Stimulated activated effector memory CD8-positive, alpha-beta T cell treated with anti-CD3 and anti-CD28 coated beads, Interleukin-12 subunit alpha, Interleukin-12 subunit beta, amount 100 ng/mL, for 72 hours (primary cell): ENCODE measurements around the gene SLFNL1.
A peak's percentile ranks its signal among the peaks of the same experiment; 100 is the strongest.

Source experiments
- ATAC-seq: fragments of 150-1000 bp; cut with Tn5 transposase; 2 replicates; pipeline ENCODE4 v1.10.0; 2021
- DNase-seq, 2 donors: peaks; one replicate each; pipeline ENCODE4 v3.0.0; 2021 to 2022; ENCODE audit warnings: low spot score in 2 of 2
- H3K27ac Mint-ChIP-seq: one replicate; pipeline ENCODE4 v1.8.0; 2022; ENCODE audit warnings: mild to moderate bottlenecking, mixed read lengths
- H3K36me3 Mint-ChIP-seq: one replicate; pipeline ENCODE4 v1.8.0; 2022; ENCODE audit warnings: mild to moderate bottlenecking, mixed read lengths
- H3K4me1 Mint-ChIP-seq: one replicate; pipeline ENCODE4 v1.8.0; 2022; ENCODE audit warnings: mixed read lengths
- H3K4me3 Mint-ChIP-seq: one replicate; pipeline ENCODE4 v1.8.0; 2022; ENCODE audit warnings: mild to moderate bottlenecking, mixed read lengths
- H3K9me3 Mint-ChIP-seq: one replicate; pipeline ENCODE4 v1.8.0; 2022; ENCODE audit warnings: mixed read lengths

Gene SLFNL1

DNA sequence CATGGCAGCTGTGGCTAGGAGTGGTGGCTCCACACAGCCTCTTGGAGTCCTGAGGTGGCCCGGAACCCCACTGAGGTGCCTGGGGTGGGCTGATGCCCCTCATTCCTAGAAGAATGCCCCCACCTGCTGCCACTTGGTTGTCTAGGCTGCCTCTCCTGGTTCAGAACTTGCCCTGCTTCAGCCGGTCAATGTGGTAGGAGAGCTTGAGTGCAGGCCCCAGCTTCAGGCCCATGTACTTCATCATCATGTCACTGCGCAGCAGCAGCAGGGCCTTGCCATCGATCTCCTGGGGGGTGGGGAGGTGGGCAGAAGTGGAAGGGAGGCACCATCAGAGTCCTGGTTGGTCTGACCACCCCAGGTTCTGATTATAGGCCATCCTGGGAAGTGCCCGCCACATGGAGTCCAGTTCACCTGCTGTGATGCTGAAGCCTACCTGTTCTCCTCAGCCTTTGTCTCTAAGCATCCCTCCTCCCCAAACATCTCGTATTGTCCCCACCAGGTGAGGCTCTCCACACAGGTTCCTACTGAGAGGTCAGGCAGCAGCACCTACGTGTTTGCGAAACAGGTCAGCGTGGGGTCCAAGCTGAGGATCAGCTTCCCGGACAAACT, 6.6 kb upstream of the SLFNL1 start:
- Mint-ChIP-seq H3K4me3 (no peak overlapping the region), H3K9me3 (no peaks in the 10 kb centered on the region), H3K27ac (peak overlapping the region; percentile 81), H3K36me3 (peaks cover 78% of the 10 kb centered on the region), H3K4me1 (peaks cover 6% of the 10 kb centered on the region)
- no peak for DNase-seq
- ATAC-seq, result no peak

DNA sequence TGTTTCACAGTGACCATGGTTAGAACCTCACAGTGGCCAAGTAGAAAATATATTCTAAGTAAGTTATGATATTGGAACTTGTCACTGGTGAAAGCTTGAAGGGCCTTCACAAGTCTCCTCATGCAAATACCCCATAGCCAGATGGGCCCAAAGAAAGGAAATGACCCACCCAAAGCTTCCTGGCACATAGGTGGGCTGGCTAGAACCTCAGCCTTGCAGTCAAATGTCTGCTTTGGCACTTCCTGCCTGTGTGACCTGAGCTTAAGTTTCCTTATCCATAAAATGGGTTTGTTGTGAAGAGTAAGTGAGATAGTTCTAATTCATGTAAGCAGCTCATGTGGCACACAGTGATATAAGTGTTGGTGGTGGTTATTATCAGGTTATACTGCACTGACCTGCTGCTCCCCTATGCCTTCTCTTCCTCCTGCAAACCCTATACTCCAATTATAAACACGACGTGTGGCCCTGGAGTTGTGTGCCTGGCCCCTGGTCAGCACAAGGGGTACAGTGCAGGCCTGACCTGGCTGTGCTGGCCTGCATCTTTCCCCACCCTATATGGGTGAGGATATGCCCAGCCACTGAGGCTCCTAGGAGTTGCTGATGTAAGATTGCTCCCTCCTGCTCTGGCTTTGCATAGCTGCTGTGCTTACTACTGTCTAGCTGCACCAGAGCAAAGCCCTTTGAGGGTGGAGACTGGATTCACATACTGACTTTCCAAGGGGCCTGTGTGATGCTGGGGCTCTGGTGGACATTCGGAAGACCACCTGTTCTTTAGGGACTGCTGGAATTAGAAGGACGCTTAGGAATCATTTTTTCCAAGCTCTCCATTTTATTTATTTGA, 4.7 kb upstream of the SLFNL1 start:
- Mint-ChIP-seq H3K27ac (peak overlapping the region; percentile 21), H3K9me3 (no peaks in the 10 kb centered on the region), H3K4me3 (no peak overlapping the region), H3K36me3 (peaks cover 78% of the 10 kb centered on the region), H3K4me1 (peaks cover 15% of the 10 kb centered on the region)
- no peak for ATAC-seq
- DNase-seq, result no peak

DNA sequence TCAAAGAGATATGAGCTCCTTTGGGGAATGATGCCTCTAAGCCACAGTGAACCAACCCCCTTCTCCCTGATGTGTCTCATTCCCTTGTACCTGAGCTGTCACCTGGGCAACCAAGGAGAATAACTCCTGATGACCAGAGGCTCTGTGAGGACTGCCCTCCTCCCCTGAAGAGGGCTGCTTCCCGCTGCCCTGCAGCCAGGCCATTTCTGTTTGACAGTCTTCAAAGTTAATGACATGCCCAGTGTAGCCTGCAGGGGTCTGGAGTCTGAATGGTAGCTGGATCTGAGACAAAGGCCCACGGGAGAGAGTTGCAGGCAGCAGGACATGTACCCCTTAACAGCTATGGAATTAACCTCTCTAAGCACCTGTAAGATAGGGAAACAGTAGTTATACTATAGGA, 3.4 kb upstream of the SLFNL1 start:
- no peaks in the 10 kb centered on the region for H3K9me3 Mint-ChIP-seq
- no peak for DNase-seq
- H3K4me3 Mint-ChIP-seq, result no peak overlapping the region
- ATAC-seq, result no peak
- peaks cover 15% of the 10 kb centered on the region for H3K4me1 Mint-ChIP-seq
- no peak overlapping the region for H3K27ac Mint-ChIP-seq
- peaks cover 66% of the 10 kb centered on the region for H3K36me3 Mint-ChIP-seq

DNA sequence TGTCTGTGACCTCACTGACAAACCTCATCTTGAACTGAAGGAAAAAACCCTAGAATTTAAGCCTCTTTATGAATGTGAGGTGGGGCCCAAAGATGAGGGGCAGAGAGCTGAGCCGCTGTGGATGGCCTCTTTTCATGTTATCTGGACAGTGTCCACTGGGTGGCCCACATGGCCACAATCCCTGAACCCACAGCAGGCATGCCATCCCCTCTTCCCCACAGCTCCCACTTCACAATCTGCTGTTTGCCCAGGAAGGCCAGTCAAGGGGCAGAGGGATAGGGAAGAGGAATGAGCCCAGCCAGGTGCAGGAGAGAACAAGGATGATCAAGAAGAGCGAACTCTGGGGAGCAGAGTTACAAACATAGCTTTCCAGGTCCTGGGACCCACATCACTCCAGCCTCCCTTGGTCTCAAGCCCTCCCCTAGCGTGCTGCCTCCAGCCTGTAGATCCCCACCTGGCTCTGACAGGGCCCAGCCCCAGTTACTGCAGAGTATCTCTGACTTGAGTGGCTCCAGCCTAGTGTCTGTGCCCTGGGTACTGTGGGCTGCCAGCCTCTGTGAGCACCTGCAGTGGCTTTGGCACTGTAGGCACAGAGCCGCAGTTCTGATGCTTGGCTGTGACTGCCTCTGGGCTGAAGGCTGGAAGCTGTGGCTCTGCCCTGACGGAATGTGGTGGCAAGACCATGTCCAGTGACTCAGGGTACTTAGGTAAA, 1.9 kb upstream of the SLFNL1 start:
- peak overlapping the region; percentile 63 for H3K27ac Mint-ChIP-seq
- H3K9me3 Mint-ChIP-seq, result no peaks in the 10 kb centered on the region
- no peak for ATAC-seq

DNA sequence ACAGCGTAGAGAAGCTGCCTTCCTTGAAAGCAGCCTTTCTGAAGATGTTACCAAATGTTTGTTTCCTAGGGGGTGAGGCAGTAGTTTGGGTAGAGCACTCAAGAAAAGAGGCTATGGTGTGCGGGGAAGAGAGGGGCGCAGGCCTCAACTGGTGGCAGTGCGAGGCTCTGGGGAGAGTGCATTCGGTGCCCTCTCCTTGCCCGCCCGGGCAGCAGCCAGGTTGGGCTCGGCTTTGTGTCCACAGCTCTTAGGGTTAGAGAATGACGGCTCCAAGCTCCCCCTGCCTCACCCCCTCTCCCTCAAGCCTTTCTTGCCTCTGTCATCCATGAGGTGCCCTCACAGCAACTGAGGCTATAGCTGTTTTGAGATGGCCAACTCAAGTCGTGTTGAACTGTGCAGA, 899 bp upstream of the SLFNL1 start:
- Mint-ChIP-seq H3K4me3 (no peak overlapping the region), H3K36me3 (peaks cover 59% of the 10 kb centered on the region), H3K9me3 (no peaks in the 10 kb centered on the region), H3K27ac (peak overlapping the region; percentile 78), H3K4me1 (peaks cover 15% of the 10 kb centered on the region)
- ATAC-seq, result no peak
- no peak for DNase-seq

More for the DNA sequence above, 1.9 kb upstream of the SLFNL1 start:
- H3K36me3 Mint-ChIP-seq, result peaks cover 65% of the 10 kb centered on the region
- no peak for DNase-seq
- H3K4me3 Mint-ChIP-seq, result no peak overlapping the region
- H3K4me1 Mint-ChIP-seq, result peaks cover 15% of the 10 kb centered on the region

DNA sequence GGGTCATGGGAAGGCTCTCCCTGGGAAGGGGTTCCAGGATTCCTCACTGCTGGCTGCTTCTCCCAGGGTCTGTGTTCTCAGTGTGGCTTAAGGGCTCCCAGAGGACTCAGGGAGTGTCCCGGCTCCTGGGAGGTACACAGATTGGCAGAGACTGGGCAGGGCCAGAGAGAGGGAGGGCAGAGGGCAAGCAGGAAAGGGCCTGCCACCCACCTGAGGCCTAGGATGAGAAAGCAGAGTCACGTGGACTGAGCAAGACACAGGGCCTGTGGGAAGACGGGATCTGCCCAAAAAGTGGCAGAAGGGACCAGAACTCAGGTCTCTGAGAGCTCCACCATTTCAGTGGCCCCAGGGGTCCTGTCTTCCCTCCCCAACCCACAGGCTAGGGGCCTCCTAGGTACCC, 871 bp downstream of the SLFNL1 start:
- Mint-ChIP-seq H3K27ac (peak overlapping the region; percentile 78), H3K4me1 (peaks cover 9% of the 10 kb centered on the region), H3K36me3 (peaks cover 60% of the 10 kb centered on the region), H3K9me3 (no peaks in the 10 kb centered on the region), H3K4me3 (no peak overlapping the region)
- DNase-seq (no peak), ATAC-seq (peak; percentile 29)

DNA sequence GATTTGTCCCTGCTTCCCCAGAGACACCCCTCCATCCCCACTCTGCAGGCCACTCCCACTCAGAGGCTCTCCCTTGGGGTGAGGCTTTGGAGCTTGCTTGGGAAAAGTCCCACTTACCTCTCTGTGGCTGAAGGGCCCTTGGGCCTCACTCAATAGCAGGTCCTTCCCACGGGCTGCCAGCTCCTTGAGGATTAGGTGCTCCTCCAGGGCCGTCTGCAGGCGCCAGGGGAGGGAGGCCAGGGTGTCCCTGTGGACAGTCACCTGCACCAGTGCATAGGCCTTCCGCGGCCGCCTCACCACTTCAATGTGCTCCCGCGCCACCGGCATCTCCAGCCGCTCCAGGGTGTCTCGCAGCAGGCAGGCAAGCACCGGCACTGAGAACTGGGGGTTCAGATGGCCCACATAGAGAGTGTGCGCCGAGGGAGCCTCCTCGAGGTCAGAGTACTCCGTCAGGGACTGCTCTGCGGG, 1.4 kb downstream of the SLFNL1 start:
- Mint-ChIP-seq H3K9me3 (no peaks in the 10 kb centered on the region), H3K36me3 (peaks cover 60% of the 10 kb centered on the region), H3K4me3 (no peak overlapping the region), H3K27ac (peak overlapping the region; percentile 78), H3K4me1 (peaks cover 9% of the 10 kb centered on the region)
- no peak for DNase-seq
- ATAC-seq, result no peak

DNA sequence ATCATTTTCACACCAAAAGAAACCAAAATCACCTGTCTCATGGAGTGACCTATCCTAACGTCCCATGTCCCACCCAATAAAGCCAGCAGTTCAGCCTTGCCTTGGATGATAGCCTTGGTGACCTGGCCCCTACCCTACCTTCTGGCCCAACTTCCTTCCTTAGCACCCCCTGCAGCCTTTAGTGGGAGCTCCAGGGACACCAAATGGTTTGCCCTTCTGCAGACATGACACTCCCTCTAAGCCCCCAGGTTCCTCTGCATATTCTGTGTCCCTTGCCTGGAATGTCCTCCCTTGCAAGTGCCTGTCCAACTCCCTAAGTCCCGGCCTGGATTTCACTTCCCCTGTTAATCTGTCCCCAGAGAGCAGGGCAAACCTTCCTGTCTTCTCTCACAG, 2.2 kb downstream of the SLFNL1 start:
- peaks cover 62% of the 10 kb centered on the region for H3K36me3 Mint-ChIP-seq
- peak overlapping the region; percentile 64 for H3K27ac Mint-ChIP-seq
- H3K9me3 Mint-ChIP-seq, result no peaks in the 10 kb centered on the region
- H3K4me1 Mint-ChIP-seq, result peaks cover 17% of the 10 kb centered on the region
- DNase-seq (no peak), ATAC-seq (no peak)
- no peak overlapping the region for H3K4me3 Mint-ChIP-seq

DNA sequence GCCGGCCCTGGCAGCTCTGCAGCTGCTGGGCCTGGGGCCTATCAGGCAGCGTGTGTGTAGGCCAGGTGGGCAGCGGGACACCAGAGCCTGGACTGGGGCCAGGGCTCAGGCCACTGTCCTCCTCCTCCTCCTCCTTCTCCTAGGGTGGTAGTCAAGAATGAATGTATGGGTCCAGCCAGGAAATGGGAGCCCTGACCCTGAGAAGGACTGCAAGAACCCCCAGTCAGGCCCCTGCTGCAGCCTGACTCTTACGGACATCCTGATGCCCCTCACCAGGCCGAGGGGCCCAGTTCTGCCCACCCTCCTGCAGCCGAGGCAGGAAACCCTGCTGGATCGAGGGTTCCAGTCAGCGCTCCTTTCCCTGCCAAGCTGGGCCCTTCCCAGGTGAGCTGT, 3.5 kb downstream of the SLFNL1 start:
- Mint-ChIP-seq H3K4me3 (no peak overlapping the region), H3K9me3 (no peaks in the 10 kb centered on the region), H3K36me3 (peaks cover 68% of the 10 kb centered on the region), H3K27ac (no peak overlapping the region), H3K4me1 (peaks cover 19% of the 10 kb centered on the region)
- no peak for DNase-seq
- no peak for ATAC-seq

DNA sequence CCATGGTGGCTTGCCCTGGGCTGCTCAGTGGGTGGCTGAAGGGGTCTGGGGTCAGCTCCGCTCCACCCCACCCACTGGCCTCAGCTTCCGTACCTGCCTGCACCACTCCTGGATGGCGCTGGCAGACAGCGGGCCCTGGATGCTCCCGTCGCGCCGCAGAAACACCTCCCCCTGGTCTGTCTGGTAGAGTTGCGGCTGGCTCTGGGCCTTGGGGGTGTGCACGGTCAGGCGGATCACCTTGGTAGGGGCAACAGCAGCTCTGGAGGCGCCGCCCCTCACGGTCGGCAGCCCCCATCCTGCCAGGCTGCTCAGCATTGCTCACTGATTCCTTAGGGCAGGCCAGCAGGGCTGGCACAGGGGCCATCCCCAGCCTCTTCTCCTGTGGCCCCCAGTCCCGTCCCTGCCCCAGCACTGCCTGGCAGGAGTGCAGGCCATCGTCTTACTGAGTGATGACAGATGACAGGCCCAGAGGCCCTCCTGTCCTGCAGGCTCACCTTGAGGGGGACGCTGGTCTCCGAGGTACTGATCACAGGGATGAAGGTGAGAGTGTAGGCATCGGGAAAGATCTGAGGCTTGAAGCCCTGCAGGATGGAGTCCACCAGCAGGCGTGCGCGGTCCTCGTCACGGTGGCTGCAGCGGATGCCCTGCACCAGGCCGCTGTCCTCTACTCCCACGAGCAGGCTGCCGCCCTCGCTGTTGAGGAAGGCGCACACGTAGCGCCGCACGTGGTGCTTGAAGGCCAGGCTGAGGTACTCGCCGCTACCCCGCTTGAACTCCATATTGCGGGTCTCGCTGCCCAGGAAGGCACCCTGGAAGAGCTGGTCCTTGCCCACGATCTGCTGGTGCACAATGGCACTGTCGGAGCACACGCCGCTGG, 4.1 kb downstream of the SLFNL1 start:
- no peak overlapping the region for H3K27ac Mint-ChIP-seq
- DNase-seq, result no peak
- H3K36me3 Mint-ChIP-seq, result peaks cover 68% of the 10 kb centered on the region

DNA sequence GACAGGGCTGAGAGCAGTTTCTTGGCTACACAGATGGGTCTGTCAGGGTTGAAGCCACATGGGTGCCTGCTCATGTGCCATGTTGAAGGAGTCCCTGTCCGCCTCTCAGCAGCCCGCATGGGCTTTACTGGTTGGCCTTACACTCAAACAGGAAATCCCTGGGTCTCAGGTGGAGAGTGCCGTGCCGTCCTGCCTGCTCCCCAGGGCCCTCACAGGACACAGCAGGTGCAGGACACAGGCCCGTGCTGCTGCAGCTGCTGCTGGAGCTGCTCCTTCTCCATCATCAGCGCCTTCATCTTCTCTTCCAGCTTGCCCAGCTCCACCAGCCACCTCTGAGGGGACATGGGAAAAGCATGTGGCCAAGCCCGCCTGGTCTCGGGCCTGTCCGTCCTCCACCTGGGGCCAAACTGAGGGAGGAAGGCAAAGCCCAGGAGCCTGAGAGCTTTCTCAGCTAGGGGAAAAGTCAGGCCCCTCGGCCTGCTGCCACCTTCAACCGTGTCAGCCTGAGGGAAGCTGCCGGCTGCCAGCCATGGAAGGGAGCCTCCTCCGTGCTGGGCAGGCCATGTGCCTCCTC, 5.5 kb downstream of the SLFNL1 start:
- peak overlapping the region; percentile 64 for H3K27ac Mint-ChIP-seq
- peaks cover 74% of the 10 kb centered on the region for H3K36me3 Mint-ChIP-seq
- H3K9me3 Mint-ChIP-seq, result no peaks in the 10 kb centered on the region
- no peak overlapping the region for H3K4me3 Mint-ChIP-seq
- no peak for ATAC-seq
- no peak for DNase-seq
- peaks cover 10% of the 10 kb centered on the region for H3K4me1 Mint-ChIP-seq

More for the DNA sequence above, 4.1 kb downstream of the SLFNL1 start:
- ATAC-seq, result no peak
- H3K4me3 Mint-ChIP-seq, result no peak overlapping the region
- H3K9me3 Mint-ChIP-seq, result no peaks in the 10 kb centered on the region
- peaks cover 19% of the 10 kb centered on the region for H3K4me1 Mint-ChIP-seq

DNA sequence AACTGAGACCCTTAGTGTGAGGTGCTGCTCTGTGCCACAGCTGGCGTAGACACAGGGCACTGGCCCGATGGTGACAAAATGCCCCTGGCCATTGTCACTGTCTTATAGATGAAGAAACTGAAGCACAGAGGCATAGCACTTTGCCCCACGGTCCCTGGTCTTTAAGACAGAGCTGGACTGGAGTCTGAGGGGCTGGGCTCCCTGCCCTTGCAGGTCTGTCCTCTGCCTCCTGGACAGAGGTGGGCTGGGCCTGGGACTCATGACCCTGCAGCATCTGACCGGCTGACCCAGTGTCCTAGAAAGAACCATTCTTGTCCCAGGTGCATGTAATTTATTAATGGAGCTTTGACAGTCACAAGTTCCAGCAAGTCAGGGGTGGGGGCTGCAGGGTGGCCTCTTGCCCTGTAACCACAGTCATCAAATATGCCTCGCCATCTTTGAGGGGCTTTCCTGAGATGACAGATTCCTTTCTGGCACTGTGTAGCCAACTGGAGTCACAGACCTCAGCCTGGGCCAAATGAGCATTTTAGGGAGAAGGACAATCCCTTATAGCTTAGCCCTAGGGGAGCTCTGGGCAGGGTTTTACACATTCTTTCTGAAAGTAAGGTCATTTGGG, 6.1 kb downstream of the SLFNL1 start:
- H3K27ac Mint-ChIP-seq, result peak overlapping the region; percentile 64
- no peak overlapping the region for H3K4me3 Mint-ChIP-seq
- DNase-seq (no peak), ATAC-seq (no peak)
- no peaks in the 10 kb centered on the region for H3K9me3 Mint-ChIP-seq
- peaks cover 10% of the 10 kb centered on the region for H3K4me1 Mint-ChIP-seq
- peaks cover 80% of the 10 kb centered on the region for H3K36me3 Mint-ChIP-seq

DNA sequence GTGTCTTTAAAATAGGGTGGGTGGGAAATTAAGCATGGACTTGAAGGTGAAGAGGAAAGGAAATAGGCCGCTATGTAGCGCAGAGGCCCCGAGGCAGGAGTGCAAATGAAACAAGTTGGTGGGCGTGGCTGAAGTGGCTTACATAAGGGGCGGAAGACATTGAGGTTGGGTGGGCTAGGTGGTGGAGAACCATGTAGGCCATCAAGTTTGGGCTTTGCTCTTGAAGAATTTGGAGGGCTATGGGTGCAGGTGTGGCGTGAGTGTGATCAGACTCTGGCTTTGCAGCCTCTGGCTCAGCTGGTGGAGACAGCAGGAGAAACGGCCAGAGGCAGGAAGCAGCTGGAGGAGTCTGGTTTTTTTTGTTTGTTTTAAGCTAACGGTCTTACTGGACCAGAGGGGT, 6.7 kb downstream of the SLFNL1 start:
- no peak for DNase-seq
- peak overlapping the region; percentile 64 for H3K27ac Mint-ChIP-seq
- H3K4me1 Mint-ChIP-seq, result peaks cover 10% of the 10 kb centered on the region
- peaks cover 86% of the 10 kb centered on the region for H3K36me3 Mint-ChIP-seq
- no peak overlapping the region for H3K4me3 Mint-ChIP-seq
- no peaks in the 10 kb centered on the region for H3K9me3 Mint-ChIP-seq
- ATAC-seq, result no peak

DNA sequence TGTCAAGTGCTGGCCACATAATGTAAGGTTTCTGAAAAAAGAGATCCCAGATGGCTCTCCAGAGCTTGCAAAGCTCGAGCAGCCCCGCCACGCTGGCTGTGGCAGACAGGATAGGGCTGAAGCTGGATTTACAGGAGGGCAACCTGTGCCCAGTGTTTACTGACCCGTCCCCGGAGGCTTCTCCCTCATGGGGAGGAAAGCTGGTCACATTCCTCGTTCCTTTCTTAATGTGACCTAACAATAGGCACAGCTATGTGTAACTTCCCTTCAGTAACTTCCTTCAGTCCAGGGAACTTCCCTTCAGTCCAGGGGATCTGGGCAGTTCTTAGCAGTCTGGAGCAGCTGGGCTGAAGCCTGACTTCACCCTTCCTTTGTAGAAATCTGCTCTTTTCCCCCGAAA, 7.7 kb downstream of the SLFNL1 start:
- DNase-seq, result no peak
- no peak overlapping the region for H3K4me3 Mint-ChIP-seq
- peaks cover 10% of the 10 kb centered on the region for H3K4me1 Mint-ChIP-seq
- no peak for ATAC-seq
- H3K27ac Mint-ChIP-seq, result peak overlapping the region; percentile 64
- peaks cover 86% of the 10 kb centered on the region for H3K36me3 Mint-ChIP-seq
- H3K9me3 Mint-ChIP-seq, result no peaks in the 10 kb centered on the region
